ENCODE results near the gene COL27A1.
"Not testable (repeated sequence)": the region's sequence is repeated elsewhere in the genome, so short reads cannot be mapped to it uniquely, and the experiment has no call there.

The COL27A1 gene

GRCh38 chr9:114312513-114312875, 157.2 kb downstream of the COL27A1 start:
- DNase-seq = no peak

- peak; percentile 40 for DNase-seq
Observed at GRCh38 chr9:114313186-114313585, 157.8 kb downstream of the COL27A1 start.

- no peak for DNase-seq
Observed at GRCh38 chr9:114314256-114314867, 159.0 kb downstream of the COL27A1 start.

GRCh38 chr9:114314881-114315722, 159.8 kb downstream of the COL27A1 start:
- DNase-seq = no peak

- DNase-seq = no peak
Observed at GRCh38 chr9:114315723-114316363, 160.5 kb downstream of the COL27A1 start.

GRCh38 chr9:114316605-114317230, 161.4 kb downstream of the COL27A1 start:
- DNase-seq = no peak

GRCh38 chr9:114317665-114318357, 162.5 kb downstream of the COL27A1 start:
- DNase-seq = peak; percentile 64

GRCh38 chr9:114318416-114318815, 163.1 kb downstream of the COL27A1 start:
- no peak for DNase-seq

GRCh38 chr9:114319147-114319546, 163.8 kb downstream of the COL27A1 start:
- no peak for DNase-seq

- DNase-seq = peak; percentile 89
Observed at GRCh38 chr9:114320710-114321109, 165.4 kb downstream of the COL27A1 start.

GRCh38 chr9:114321759-114322158, 166.4 kb downstream of the COL27A1 start:
- DNase-seq = peak; percentile 80

GRCh38 chr9:114322160-114322818, 167.0 kb downstream of the COL27A1 start:
- DNase-seq = peak; percentile 18

- not testable (repeated sequence) for DNase-seq
Observed at GRCh38 chr9:114322831-114323531, 167.6 kb downstream of the COL27A1 start, which contains the start of gene ORM1. Gene ORM1 (plus strand): TSS chr9:114323098. CDS start chr9:114323134, 36 bp downstream.

GRCh38 chr9:114323849-114324248, 168.5 kb downstream of the COL27A1 start:
- not testable (repeated sequence) for DNase-seq

GRCh38 chr9:114324492-114324891, 169.2 kb downstream of the COL27A1 start:
- no peak for DNase-seq

- DNase-seq = not testable (repeated sequence)
Observed at GRCh38 chr9:114324965-114325364, 169.6 kb downstream of the COL27A1 start.

- DNase-seq = not testable (repeated sequence)
Observed at GRCh38 chr9:114325684-114326254, 170.4 kb downstream of the COL27A1 start.

- no peak for DNase-seq
Observed at GRCh38 chr9:114327749-114328148, 172.4 kb downstream of the COL27A1 start.

- DNase-seq = not testable (repeated sequence)
Observed at GRCh38 chr9:114328357-114328820, 173.1 kb downstream of the COL27A1 start.

- DNase-seq = not testable (repeated sequence)
Observed at GRCh38 chr9:114328937-114329624, 173.7 kb downstream of the COL27A1 start.

All from HCEC 1CT (cell line).